Activated CD4-positive, alpha-beta T cell treated with anti-CD3 and anti-CD28 coated beads, Interleukin-2, amount 10 ng/mL, durations not matched to agents 7 days and 5 days (primary cell): ENCODE data around the gene ARFGEF3. TPM values are rescaled to one million over a fixed set of nuclear protein-coding genes. Genes with fewer than 3 reads are reported as not detected.

ENCODE experiments used
- CTCF ChIA-PET: fragments of 350-600 bp; sonication (Branson Sonifier 250); formaldehyde crosslinking; loops from one replicate; lab custom pipeline; 2021; ENCODE audit warnings: antibody characterized with exemption; lab: Charles Lee
- POLR2A ChIA-PET: fragments of 350-600 bp; sonication (Branson Sonifier 250); formaldehyde crosslinking; loops from one replicate; lab custom pipeline; 2021; ENCODE audit warnings: antibody characterized with exemption; lab: Charles Lee
- DNase-seq: peaks from one replicate; pipeline ENCODE4 v3.0.0-alpha.2; 2020
- H3K27ac Mint-ChIP-seq: one replicate; pipeline ENCODE4 v1.8.0; 2021; ENCODE audit warnings: mild to moderate bottlenecking, moderate library complexity, mixed read lengths
- H3K27me3 Mint-ChIP-seq: one replicate; pipeline ENCODE4 v1.8.0; 2021; ENCODE audit warnings: mixed read lengths
- H3K36me3 Mint-ChIP-seq: one replicate; pipeline ENCODE4 v1.8.0; 2021; ENCODE audit warnings: low read depth, mixed read lengths
- H3K4me1 Mint-ChIP-seq: one replicate; pipeline ENCODE4 v1.8.0; 2021; ENCODE audit warnings: mixed read lengths
- H3K4me3 Mint-ChIP-seq: one replicate; pipeline ENCODE4 v1.8.0; 2021; ENCODE audit warnings: mild to moderate bottlenecking, moderate library complexity, mixed read lengths
- H3K9me3 Mint-ChIP-seq: one replicate; pipeline ENCODE4 v1.8.0; 2021; ENCODE audit warnings: mixed read lengths
- total RNA-seq, 2 experiments: library from RNA; stranded (reverse); gene quantifications; one replicate each; pipeline ENCODE4 v1.2.3, GENCODE V29; 2021

ARFGEF3 gene
- total RNA-seq, 2 experiments from 2014 or later = 0.05 to 0.06 TPM

DNA sequence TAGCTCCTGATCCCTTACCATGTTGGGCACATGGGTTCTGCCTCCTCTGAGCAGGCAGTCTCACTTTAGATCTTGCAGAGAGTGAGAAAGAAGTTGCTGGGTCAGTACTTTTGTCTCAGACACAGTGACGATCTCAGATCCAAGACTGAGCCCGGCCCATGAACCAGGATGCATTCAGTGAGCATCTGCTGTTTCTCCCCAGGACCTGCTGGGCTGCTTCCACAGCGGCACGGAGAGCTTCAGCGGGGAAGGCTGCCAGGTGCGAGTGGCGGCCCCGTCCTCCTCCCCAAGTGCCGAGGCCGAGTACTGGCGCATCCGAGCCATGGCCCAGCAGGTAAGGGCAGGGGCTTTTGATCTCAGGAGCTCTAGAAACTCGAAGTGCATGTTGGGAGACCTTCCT, 162.1 kb downstream of the ARFGEF3 start:
- peaks cover 15% of the 10 kb centered on the region for H3K27me3 Mint-ChIP-seq

DNA sequence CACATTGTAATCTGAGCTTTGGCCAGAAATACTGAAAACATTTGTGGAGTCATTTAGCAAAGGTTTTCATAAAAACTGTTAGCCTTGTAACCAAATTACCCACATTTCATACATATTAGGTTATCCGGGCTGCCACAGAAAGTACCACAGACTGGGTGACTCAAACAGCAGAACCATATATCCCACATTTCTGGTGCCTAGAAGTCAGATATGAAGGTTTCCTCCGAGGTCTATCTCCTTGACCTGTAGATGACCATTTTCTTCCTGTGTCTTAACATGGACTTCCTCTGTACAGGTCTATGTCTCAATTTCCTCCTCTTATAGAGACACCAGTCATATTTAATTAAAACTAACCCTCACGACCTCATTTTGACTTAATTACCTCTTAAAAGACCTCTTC, 166.5 kb downstream of the ARFGEF3 start:
- Mint-ChIP-seq H3K4me3 (no peak overlapping the region), H3K27ac (no peak overlapping the region), H3K27me3 (peaks cover 12% of the 10 kb centered on the region), H3K4me1 (no peaks in the 10 kb centered on the region), H3K36me3 (no peaks in the 10 kb centered on the region), H3K9me3 (no peaks in the 10 kb centered on the region)
- DNase-seq = no peak
- CTCF ChIA-PET = interaction anchor here (0.5 kb wide), 1 partner anchor 9 kb away, joined by 4 read pairs; no protein-coding TSS in a partner anchor
- POLR2A ChIA-PET = no interaction called here

More for the DNA sequence above, 162.1 kb downstream of the ARFGEF3 start:
- Mint-ChIP-seq H3K27ac (no peak overlapping the region), H3K4me3 (no peak overlapping the region), H3K36me3 (no peaks in the 10 kb centered on the region), H3K9me3 (peaks cover 7% of the 10 kb centered on the region), H3K4me1 (no peaks in the 10 kb centered on the region)
- ChIA-PET CTCF (no interaction called here), POLR2A (no interaction called here)
- no peak for DNase-seq

DNA sequence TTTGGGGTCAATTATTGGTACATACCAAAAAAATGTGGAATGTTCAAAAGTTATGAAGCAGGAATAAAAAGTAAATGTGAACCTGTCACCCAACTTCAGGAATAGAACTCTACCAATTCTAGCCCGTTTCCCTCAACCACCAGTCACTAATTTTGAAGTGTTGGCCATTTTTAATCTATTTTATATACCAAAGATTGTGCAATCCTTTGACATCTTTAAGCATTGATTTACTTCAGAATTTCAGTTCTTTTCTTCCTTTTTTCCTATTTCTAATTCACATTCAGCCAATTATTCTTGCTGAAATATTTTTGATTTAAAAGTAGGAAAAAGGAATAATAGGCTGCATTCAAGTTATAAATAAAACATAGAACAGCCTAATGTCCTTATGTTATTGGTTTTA, 169.0 kb downstream of the ARFGEF3 start:
- no peak for DNase-seq
- no peaks in the 10 kb centered on the region for H3K4me1 Mint-ChIP-seq
- peaks cover 8% of the 10 kb centered on the region for H3K27me3 Mint-ChIP-seq
- no peak overlapping the region for H3K27ac Mint-ChIP-seq
- H3K4me3 Mint-ChIP-seq = no peak overlapping the region
- no peaks in the 10 kb centered on the region for H3K9me3 Mint-ChIP-seq
- H3K36me3 Mint-ChIP-seq = no peaks in the 10 kb centered on the region
- ChIA-PET CTCF (interaction anchor here (0.6 kb wide), 1 partner anchor 12 kb away, joined by 3 read pairs; no protein-coding TSS in a partner anchor), POLR2A (no interaction called here)

DNA sequence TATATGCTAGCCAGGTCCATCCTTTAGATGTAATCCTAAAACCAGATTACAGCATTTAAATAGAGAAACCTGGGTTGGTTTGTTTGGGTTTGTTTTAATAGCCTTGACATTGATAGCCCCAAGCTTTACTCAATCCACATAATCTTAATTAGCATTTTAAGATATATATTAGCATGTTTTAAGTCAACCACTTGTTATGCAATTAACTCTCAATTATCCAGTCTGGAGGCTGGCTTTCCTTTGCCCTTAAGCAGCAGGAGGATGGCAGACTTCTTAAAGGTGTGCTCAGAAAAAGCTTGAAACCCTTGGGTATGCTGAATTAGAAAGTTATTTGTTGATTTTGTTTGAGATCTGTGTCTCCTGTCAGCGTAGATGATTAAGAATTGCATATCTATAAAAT, 169.7 kb downstream of the ARFGEF3 start:
- peaks cover 8% of the 10 kb centered on the region for H3K27me3 Mint-ChIP-seq
- ChIA-PET POLR2A (no interaction called here), CTCF (no interaction called here)
- H3K4me1 Mint-ChIP-seq = no peaks in the 10 kb centered on the region
- DNase-seq = no peak
- no peak overlapping the region for H3K4me3 Mint-ChIP-seq
- no peak overlapping the region for H3K27ac Mint-ChIP-seq
- no peaks in the 10 kb centered on the region for H3K36me3 Mint-ChIP-seq
- no peaks in the 10 kb centered on the region for H3K9me3 Mint-ChIP-seq

DNA sequence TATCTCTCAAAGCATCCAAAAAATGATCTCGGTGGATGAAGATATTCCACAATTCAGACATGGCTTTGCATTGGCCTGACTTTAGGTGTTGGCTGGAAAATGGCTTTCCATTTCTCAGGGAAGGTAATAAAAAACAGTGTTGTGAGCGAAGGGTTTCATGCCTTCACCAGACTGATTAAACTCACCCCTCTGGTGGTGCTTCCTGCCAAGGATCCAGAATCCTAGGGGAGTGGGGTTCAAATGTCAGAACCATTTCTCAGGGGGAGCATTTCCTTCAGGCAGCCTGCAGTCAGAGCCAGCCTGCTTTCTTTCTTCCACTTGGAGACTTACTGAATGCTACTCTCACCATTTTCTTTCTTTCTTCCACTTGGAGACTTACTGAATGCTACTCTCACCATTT, 170.2 kb downstream of the ARFGEF3 start:
- Mint-ChIP-seq H3K9me3 (no peaks in the 10 kb centered on the region), H3K4me3 (no peak overlapping the region), H3K27ac (no peak overlapping the region), H3K36me3 (no peaks in the 10 kb centered on the region), H3K27me3 (peaks cover 8% of the 10 kb centered on the region), H3K4me1 (no peaks in the 10 kb centered on the region)
- POLR2A ChIA-PET = no interaction called here
- no peak for DNase-seq
- CTCF ChIA-PET = no interaction called here

DNA sequence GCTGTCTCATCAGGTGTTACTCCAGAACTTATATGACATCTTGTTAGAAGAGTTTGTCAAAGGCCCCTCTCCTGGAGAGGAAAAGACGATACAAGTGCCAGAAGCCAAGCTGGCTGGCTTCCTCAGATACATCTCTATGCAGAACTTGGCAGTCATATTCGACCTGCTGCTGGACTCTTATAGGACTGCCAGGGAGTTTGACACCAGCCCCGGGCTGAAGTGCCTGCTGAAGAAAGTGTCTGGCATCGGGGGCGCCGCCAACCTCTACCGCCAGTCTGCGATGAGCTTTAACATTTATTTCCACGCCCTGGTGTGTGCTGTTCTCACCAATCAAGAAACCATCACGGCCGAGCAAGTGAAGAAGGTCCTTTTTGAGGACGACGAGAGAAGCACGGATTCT, 172.3 kb downstream of the ARFGEF3 start:
- DNase-seq = no peak

DNA sequence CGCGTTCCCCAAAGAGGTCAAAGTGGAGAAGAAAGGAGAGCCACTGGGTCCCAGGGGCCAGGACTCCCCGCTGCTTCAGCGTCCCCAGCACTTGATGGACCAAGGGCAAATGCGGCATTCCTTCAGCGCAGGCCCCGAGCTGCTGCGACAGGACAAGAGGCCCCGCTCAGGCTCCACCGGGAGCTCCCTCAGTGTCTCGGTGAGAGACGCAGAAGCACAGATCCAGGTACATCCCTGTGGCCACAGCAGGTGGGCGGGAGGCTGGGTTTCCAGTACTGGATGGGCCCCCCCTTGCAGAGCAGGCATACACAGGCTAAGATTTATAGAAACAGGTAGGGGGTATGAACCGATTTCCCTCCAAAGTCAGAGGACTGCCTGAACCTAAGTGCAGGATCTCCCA, 173.2 kb downstream of the ARFGEF3 start:
- no peaks in the 10 kb centered on the region for H3K4me1 Mint-ChIP-seq
- H3K36me3 Mint-ChIP-seq = no peaks in the 10 kb centered on the region
- ChIA-PET CTCF (interaction anchor here (0.7 to 0.9 kb wide), 2 partner anchors 16 to 774 kb away, joined by 3 read pairs; no protein-coding TSS in a partner anchor), POLR2A (no interaction called here)
- DNase-seq = no peak
- H3K27me3 Mint-ChIP-seq = peaks cover 13% of the 10 kb centered on the region
- H3K27ac Mint-ChIP-seq = no peak overlapping the region
- no peaks in the 10 kb centered on the region for H3K9me3 Mint-ChIP-seq
- no peak overlapping the region for H3K4me3 Mint-ChIP-seq

More for the DNA sequence above, 172.3 kb downstream of the ARFGEF3 start:
- Mint-ChIP-seq H3K4me1 (no peaks in the 10 kb centered on the region), H3K27ac (no peak overlapping the region), H3K36me3 (no peaks in the 10 kb centered on the region), H3K4me3 (no peak overlapping the region), H3K27me3 (peaks cover 11% of the 10 kb centered on the region), H3K9me3 (no peaks in the 10 kb centered on the region)
- CTCF ChIA-PET = no interaction called here
- POLR2A ChIA-PET = no interaction called here

DNA sequence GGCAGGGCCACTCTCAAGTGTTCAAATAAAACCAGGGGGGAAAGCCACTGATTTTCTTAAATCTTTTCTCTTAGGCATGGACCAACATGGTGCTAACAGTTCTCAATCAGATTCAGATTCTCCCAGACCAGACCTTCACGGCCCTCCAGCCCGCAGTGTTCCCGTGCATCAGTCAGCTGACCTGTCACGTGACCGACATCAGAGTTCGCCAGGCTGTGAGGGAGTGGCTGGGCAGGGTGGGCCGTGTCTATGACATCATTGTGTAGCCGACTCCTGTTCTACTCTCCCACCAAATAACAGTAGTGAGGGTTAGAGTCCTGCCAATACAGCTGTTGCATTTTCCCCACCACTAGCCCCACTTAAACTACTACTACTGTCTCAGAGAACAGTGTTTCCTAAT, 174.5 kb downstream of the ARFGEF3 start:
- H3K27me3 Mint-ChIP-seq = peaks cover 14% of the 10 kb centered on the region
- H3K27ac Mint-ChIP-seq = no peak overlapping the region
- H3K36me3 Mint-ChIP-seq = no peaks in the 10 kb centered on the region
- H3K9me3 Mint-ChIP-seq = no peaks in the 10 kb centered on the region
- ChIA-PET CTCF (no interaction called here), POLR2A (no interaction called here)
- H3K4me3 Mint-ChIP-seq = no peak overlapping the region
- no peak for DNase-seq
- no peaks in the 10 kb centered on the region for H3K4me1 Mint-ChIP-seq

DNA sequence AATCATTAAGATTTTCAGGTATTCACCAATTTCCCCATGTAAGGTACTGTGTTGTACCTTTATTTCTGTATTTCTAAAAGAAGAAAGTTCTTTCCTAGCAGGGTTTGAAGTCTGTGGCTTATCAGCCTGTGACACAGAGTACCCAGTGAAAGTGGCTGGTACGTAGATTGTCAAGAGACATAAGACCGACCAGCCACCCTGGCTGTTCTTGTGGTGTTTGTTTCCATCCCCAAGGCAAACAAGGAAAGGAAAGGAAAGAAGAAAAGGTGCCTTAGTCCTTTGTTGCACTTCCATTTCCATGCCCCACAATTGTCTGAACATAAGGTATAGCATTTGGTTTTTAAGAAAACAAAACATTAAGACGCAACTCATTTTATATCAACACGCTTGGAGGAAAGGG, 175.3 kb downstream of the ARFGEF3 start:
- Mint-ChIP-seq H3K4me3 (no peak overlapping the region), H3K4me1 (no peaks in the 10 kb centered on the region), H3K27me3 (peaks cover 16% of the 10 kb centered on the region), H3K27ac (no peak overlapping the region), H3K36me3 (no peaks in the 10 kb centered on the region), H3K9me3 (no peaks in the 10 kb centered on the region)
- ChIA-PET POLR2A (no interaction called here), CTCF (no interaction called here)
- DNase-seq = no peak

DNA sequence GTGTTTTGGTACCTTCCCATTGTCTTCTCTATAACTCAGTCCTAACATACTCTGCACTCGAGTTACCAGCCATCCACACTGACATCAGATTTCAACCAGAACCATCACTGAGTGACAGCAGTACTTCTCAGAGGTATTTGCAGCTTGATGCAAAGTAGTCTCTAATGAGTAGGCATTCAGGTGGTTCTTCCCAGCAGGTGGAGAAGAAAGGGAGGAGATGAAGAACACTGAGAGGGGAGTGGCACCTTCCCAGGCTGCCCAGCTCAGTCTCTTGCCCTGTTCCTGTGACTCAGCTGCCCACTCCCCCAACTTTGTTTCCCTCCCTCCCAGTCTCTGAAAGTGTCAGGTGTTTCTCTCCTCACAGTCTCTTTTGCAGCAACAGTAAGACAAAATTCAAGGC, 177.3 kb downstream of the ARFGEF3 start:
- Mint-ChIP-seq H3K27me3 (peaks cover 19% of the 10 kb centered on the region), H3K4me1 (no peaks in the 10 kb centered on the region), H3K4me3 (no peak overlapping the region), H3K27ac (no peak overlapping the region), H3K9me3 (no peaks in the 10 kb centered on the region), H3K36me3 (no peaks in the 10 kb centered on the region)
- CTCF ChIA-PET = no interaction called here
- DNase-seq = no peak
- POLR2A ChIA-PET = no interaction called here

DNA sequence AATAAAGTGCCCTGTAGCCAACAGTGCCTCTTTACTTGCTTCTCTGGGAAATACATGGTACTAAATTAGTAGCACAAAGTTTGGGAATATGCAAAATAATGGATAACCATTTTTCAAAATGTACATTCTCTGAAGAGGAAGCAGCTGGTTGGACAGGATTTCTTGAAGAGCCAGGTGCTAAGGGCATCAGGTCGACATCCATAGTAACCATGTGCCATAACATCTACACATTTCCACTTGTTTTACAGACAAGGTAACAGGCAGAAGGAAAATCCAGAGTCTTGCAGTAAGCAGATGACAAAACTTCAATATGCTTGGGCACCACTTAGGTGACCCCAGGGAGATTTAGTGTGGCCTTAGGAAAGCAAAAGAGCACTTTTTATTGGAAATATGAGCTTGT, 179.4 kb downstream of the ARFGEF3 start:
- H3K36me3 Mint-ChIP-seq = no peaks in the 10 kb centered on the region
- CTCF ChIA-PET = no interaction called here

DNA sequence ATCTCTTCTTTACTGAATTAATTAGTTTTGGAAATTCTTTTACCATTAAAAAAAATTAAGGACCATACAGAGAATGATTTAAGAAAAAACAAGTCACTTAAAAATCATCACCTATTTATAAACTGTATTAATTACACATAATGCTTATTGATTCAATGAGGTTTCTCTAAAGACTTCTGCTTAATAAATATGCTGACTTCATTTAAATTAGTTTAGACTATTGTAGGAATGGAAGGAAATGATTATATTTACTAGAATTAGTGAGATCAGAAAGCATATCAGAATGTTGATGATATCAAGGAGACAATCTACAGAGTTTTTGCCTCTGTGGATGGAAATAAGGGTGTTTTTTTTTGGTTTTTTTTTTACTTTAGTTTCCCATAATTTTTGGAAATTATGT, 181.4 kb downstream of the ARFGEF3 start:
- Mint-ChIP-seq H3K36me3 (no peaks in the 10 kb centered on the region), H3K4me3 (no peak overlapping the region), H3K27me3 (peaks cover 21% of the 10 kb centered on the region), H3K4me1 (no peaks in the 10 kb centered on the region), H3K9me3 (no peaks in the 10 kb centered on the region), H3K27ac (no peak overlapping the region)
- POLR2A ChIA-PET = no interaction called here
- CTCF ChIA-PET = no interaction called here
- no peak for DNase-seq

More for the DNA sequence above, 179.4 kb downstream of the ARFGEF3 start:
- Mint-ChIP-seq H3K4me1 (no peaks in the 10 kb centered on the region), H3K4me3 (no peak overlapping the region), H3K27ac (no peak overlapping the region), H3K9me3 (no peaks in the 10 kb centered on the region), H3K27me3 (peaks cover 19% of the 10 kb centered on the region)
- no peak for DNase-seq
- POLR2A ChIA-PET = no interaction called here

DNA sequence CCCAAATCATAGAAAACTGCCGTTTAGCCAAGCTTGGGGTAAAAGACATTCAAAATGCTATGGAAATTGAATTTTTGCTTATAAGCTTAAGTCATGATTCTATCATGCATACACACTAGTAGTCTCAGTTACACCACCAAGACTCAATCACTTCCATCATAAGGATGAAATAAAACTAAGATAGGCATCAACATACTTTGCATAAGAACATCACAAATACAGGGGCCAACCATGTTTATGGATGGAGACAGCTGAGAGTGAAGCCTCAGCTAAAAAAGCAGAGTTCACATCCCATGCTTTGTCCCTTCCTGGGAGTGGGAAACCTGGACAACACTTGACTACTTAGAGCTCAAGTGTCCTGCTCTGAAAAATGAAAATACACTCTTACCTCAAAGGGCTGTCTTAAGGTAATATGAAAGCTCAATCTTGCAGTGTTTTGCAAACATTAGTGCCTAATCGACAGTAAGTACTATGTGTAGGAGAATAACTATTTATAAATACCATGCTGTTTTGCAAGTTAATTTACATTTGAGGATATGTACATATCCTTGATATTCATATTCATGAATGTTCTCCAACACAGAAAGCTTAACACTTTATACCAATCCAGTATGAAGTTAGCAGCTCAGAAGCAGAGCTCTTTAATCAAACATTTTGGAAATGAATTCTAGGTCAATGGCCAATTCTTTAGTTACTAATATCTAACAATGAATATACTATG, 184.0 kb downstream of the ARFGEF3 start:
- no peaks in the 10 kb centered on the region for H3K9me3 Mint-ChIP-seq
- H3K27me3 Mint-ChIP-seq = peaks cover 18% of the 10 kb centered on the region
- no peaks in the 10 kb centered on the region for H3K36me3 Mint-ChIP-seq
- no peak overlapping the region for H3K27ac Mint-ChIP-seq
- DNase-seq = no peak
- no peaks in the 10 kb centered on the region for H3K4me1 Mint-ChIP-seq
- CTCF ChIA-PET = interaction anchor here (1.1 kb wide), 1 partner anchor 60 kb away, joined by 3 read pairs; no protein-coding TSS in a partner anchor
- POLR2A ChIA-PET = no interaction called here
- no peak overlapping the region for H3K4me3 Mint-ChIP-seq
